Neural progenitor cell (in vitro differentiated cells): ENCODE results near the gene SLBP. TPM values are rescaled to one million over a fixed set of nuclear protein-coding genes. Genes with fewer than 3 reads are reported as not detected.

Experiments used
- DNase-seq: peaks from one replicate; pipeline ENCODE4 v3.0.0-alpha.2; 2016; ENCODE audit warnings: low spot score
- H2AFZ ChIP-seq: fragments of 200-600 bp; sonication (generic); replicated peaks from 2 replicates; pipeline ENCODE4 v1.6.1; 2016; ENCODE audit warnings: antibody characterized with exemption
- H3F3A ChIP-seq: fragments of 200-600 bp; sonication (generic); 2 replicates; pipeline ENCODE4 v1.6.1; 2016; ENCODE audit warnings: antibody characterized with exemption, low read depth
- H3K27ac ChIP-seq: fragments of 200-600 bp; sonication (generic); 2 replicates; pipeline ENCODE4 v1.5.1; 2016; ENCODE audit warnings: mild to moderate bottlenecking
- H3K27me3 ChIP-seq: fragments of 200-600 bp; sonication (generic); 2 replicates; pipeline ENCODE4 v1.6.1; 2016; ENCODE audit warnings: mild to moderate bottlenecking, moderate library complexity
- H3K36me3 ChIP-seq: fragments of 200-600 bp; sonication (generic); 2 replicates; pipeline ENCODE4 v1.5.1; 2016
- H3K4me1 ChIP-seq: fragments of 200-600 bp; sonication (generic); 2 replicates; pipeline ENCODE4 v1.6.1; 2016; ENCODE audit warnings: mixed run types
- H3K4me2 ChIP-seq: fragments of 200-600 bp; sonication (generic); 2 replicates; pipeline ENCODE4 v1.6.1; 2016
- H3K4me3 ChIP-seq: fragments of 200-600 bp; sonication (generic); 2 replicates; pipeline ENCODE4 v1.5.1; 2016
- H3K79me2 ChIP-seq: fragments of 200-600 bp; sonication (generic); 2 replicates; pipeline ENCODE4 v1.6.1; 2016; ENCODE audit warnings: low read depth
- H3K9ac ChIP-seq: fragments of 200-600 bp; sonication (generic); 2 replicates; pipeline ENCODE4 v1.6.1; 2016
- H3K9me3 ChIP-seq: fragments of 200-600 bp; sonication (generic); 2 replicates; pipeline ENCODE4 v1.5.1; 2016; ENCODE audit warnings: low read depth
- H4K20me1 ChIP-seq: fragments of 200-600 bp; sonication (generic); 2 replicates; pipeline ENCODE4 v1.6.1; 2016; ENCODE audit warnings: low read depth
- H3K27ac Mint-ChIP-seq: 3 replicates; pipeline ENCODE4 v1.8.0; 2021; ENCODE audit warnings: mixed read lengths
- H3K27me3 Mint-ChIP-seq: 2 replicates; pipeline ENCODE4 v1.8.0; 2022; ENCODE audit warnings: low read depth, mild to moderate bottlenecking, inconsistent platforms, moderate library complexity, mixed read lengths; ENCODE audit not compliant: insufficient read depth
- H3K36me3 Mint-ChIP-seq: 3 replicates; pipeline ENCODE4 v1.8.0; 2021; ENCODE audit warnings: mixed read lengths
- H3K4me1 Mint-ChIP-seq: 3 replicates; pipeline ENCODE4 v1.8.0; 2021; ENCODE audit warnings: mixed read lengths
- H3K4me3 Mint-ChIP-seq: 3 replicates; pipeline ENCODE4 v1.8.0; 2021; ENCODE audit warnings: mild to moderate bottlenecking, moderate library complexity, mixed read lengths
- H3K9me3 Mint-ChIP-seq: 3 replicates; pipeline ENCODE4 v1.8.0; 2020; ENCODE audit warnings: mixed read lengths
- CTCF ChIP-seq: fragments of 200-600 bp; sonication (generic); IDR thresholded peaks from 2 replicates; pipeline ENCODE4 v1.5.1; 2017; ENCODE audit warnings: antibody characterized with exemption, mild to moderate bottlenecking
- EZH2 ChIP-seq: fragments of 200-600 bp; sonication (generic); IDR thresholded peaks from 2 replicates; pipeline ENCODE4 v1.6.1; 2017; ENCODE audit warnings: antibody characterized with exemption, mild to moderate bottlenecking, moderate library complexity
- EZH2phosphoT487 ChIP-seq: fragments of 200-600 bp; sonication (generic); IDR thresholded peaks from 2 replicates; pipeline ENCODE4 v1.6.1; 2017; ENCODE audit warnings: antibody characterized with exemption
- total RNA-seq: library from RNA; depleted of rRNA; stranded (reverse); fragments of >200 nt; gene quantifications from 2 replicates; pipeline ENCODE4 v1.2.3, GENCODE V29; 2015; ENCODE audit warnings: low replicate concordance

The SLBP gene
- total RNA-seq, 1 donor from 2014 or later = 119 TPM

- Histone ChIP-seq H3K4me3 (no peak overlapping the region), H3K27me3 (no peaks in the 10 kb centered on the region), H3K4me2 (no peak overlapping the region), H3K79me2 (no peaks in the 10 kb centered on the region), H3K4me1 (no peaks in the 10 kb centered on the region), H3K9me3 (no peaks in the 10 kb centered on the region), H3K27ac (no peak overlapping the region), H4K20me1 (peaks cover 20% of the 10 kb centered on the region), H3K9ac (no peak overlapping the region), H3K36me3 (no peaks in the 10 kb centered on the region), H3F3A (peaks cover 27% of the 10 kb centered on the region), H2AFZ (no peak overlapping the region)
- Mint-ChIP-seq H3K4me3 (no peak overlapping the region), H3K27ac (no peak overlapping the region), H3K4me1 (no peaks in the 10 kb centered on the region), H3K27me3 (peaks cover 10% of the 10 kb centered on the region), H3K36me3 (peaks cover 32% of the 10 kb centered on the region), H3K9me3 (no peaks in the 10 kb centered on the region)
- no peak for DNase-seq
- no peak for TF ChIP-seq CTCF
- TF ChIP-seq EZH2 = no peak
- no peak for TF ChIP-seq EZH2phosphoT487
Measured at GRCh38 chr4:1741208-1741607, 29.1 kb upstream of the SLBP start.

GRCh38 chr4:1740021-1740545 is 28.0 kb upstream of the SLBP start:
- no peak overlapping the region for H3K4me3 Mint-ChIP-seq

GRCh38 chr4:1739358-1739757 is 27.2 kb upstream of the SLBP start:
- H3K4me2 ChIP-seq = no peak overlapping the region
- no peak overlapping the region for H3K27ac ChIP-seq
- no peak for TF ChIP-seq EZH2
- no peak for TF ChIP-seq EZH2phosphoT487
- no peak for TF ChIP-seq CTCF
- no peaks in the 10 kb centered on the region for H3K79me2 ChIP-seq
- no peak overlapping the region for H3K4me3 Mint-ChIP-seq
- H4K20me1 ChIP-seq = peaks cover 7% of the 10 kb centered on the region
- H3K36me3 Mint-ChIP-seq = peaks cover 32% of the 10 kb centered on the region
- no peaks in the 10 kb centered on the region for H3K27me3 ChIP-seq
- H2AFZ ChIP-seq = no peak overlapping the region
- H3K4me1 ChIP-seq = no peaks in the 10 kb centered on the region
- H3K9ac ChIP-seq = no peak overlapping the region
- H3K36me3 ChIP-seq = no peaks in the 10 kb centered on the region
- peaks cover 10% of the 10 kb centered on the region for H3K27me3 Mint-ChIP-seq
- H3K4me3 ChIP-seq = no peak overlapping the region
- DNase-seq = no peak
- no peak overlapping the region for H3K27ac Mint-ChIP-seq
- H3K9me3 Mint-ChIP-seq = no peaks in the 10 kb centered on the region
- no peaks in the 10 kb centered on the region for H3K9me3 ChIP-seq
- H3K4me1 Mint-ChIP-seq = no peaks in the 10 kb centered on the region
- H3F3A ChIP-seq = peaks cover 8% of the 10 kb centered on the region

More at GRCh38 chr4:1740021-1740545, 28.0 kb upstream of the SLBP start:
- Histone ChIP-seq H3K4me1 (no peaks in the 10 kb centered on the region), H4K20me1 (peaks cover 12% of the 10 kb centered on the region), H3K27ac (no peak overlapping the region), H3K4me2 (no peak overlapping the region), H3K27me3 (no peaks in the 10 kb centered on the region), H3F3A (peaks cover 15% of the 10 kb centered on the region), H3K36me3 (no peaks in the 10 kb centered on the region), H3K4me3 (no peak overlapping the region), H3K9ac (no peak overlapping the region), H3K9me3 (no peaks in the 10 kb centered on the region), H3K79me2 (no peaks in the 10 kb centered on the region), H2AFZ (no peak overlapping the region)
- DNase-seq = no peak
- no peak overlapping the region for H3K27ac Mint-ChIP-seq
- H3K9me3 Mint-ChIP-seq = no peaks in the 10 kb centered on the region
- no peaks in the 10 kb centered on the region for H3K4me1 Mint-ChIP-seq
- H3K36me3 Mint-ChIP-seq = peaks cover 34% of the 10 kb centered on the region
- TF ChIP-seq EZH2phosphoT487 (no peak), EZH2 (no peak), CTCF (no peak)
- peaks cover 12% of the 10 kb centered on the region for H3K27me3 Mint-ChIP-seq
